Panc1 (cell line): ENCODE results near the gene SSX2IP.

Experiments used
- CTCF ChIP-seq: fragments of 450-650 bp; IDR thresholded peaks from 2 replicates; pipeline ENCODE4 v1.5.1; 2017; ENCODE audit warnings: mild to moderate bottlenecking
- POLR2AphosphoS5 ChIP-seq: IDR thresholded peaks from 2 replicates; pipeline ENCODE4 v1.6.1; 2012; ENCODE audit warnings: mild to moderate bottlenecking, low read depth, low read length, moderate library complexity
- TCF7L2 ChIP-seq: IDR thresholded peaks from 2 replicates; pipeline ENCODE4 v1.6.1; 2011; ENCODE audit warnings: mild to moderate bottlenecking, low read depth, low read length, inconsistent platforms

- TF ChIP-seq TCF7L2 = no peak
- no peak for TF ChIP-seq CTCF
- no peak for TF ChIP-seq POLR2AphosphoS5
Measured at GRCh38 chr1:84705513-84705912, 15.3 kb upstream of the SSX2IP start.
